B cell (primary cell): ENCODE measurements around the gene IL12RB1. TPM values are rescaled to one million over a fixed set of nuclear protein-coding genes. Genes with fewer than 3 reads are reported as not detected.

Source experiments
- ATAC-seq: fragments of 200-7000 bp; cut with Tn5 transposase; one replicate; pipeline ENCODE4 v1.10.0; 2021; ENCODE audit warnings: low read depth, mild to moderate bottlenecking, moderate number of reproducible peaks, moderate library complexity
- CTCF ChIA-PET: fragments of 350-600 bp; sonication (Branson Sonifier 250); formaldehyde crosslinking; loops from one replicate; lab custom pipeline; 2021; ENCODE audit warnings: antibody characterized with exemption, inconsistent platforms; lab: Charles Lee
- POLR2A ChIA-PET: fragments of 350-600 bp; sonication (Branson Sonifier 250); formaldehyde crosslinking; loops from one replicate; lab custom pipeline; 2021; ENCODE audit warnings: antibody characterized with exemption; lab: Charles Lee
- DNase-seq: peaks from one replicate; pipeline ENCODE4 v3.0.0; 2013
- H2AFZ ChIP-seq: 2 replicates; pipeline ENCODE4 v1.6.1; 2012; ENCODE audit warnings: mild to moderate bottlenecking, low read depth, low read length; ENCODE audit not compliant: insufficient read depth, poor library complexity, severe bottlenecking
- H3K27ac ChIP-seq, 2 donors: 1 replicate in 1 of 2; 2 replicates in 1 of 2; pipeline ENCODE4 v1.5.1; 2012 to 2013; ENCODE audit warnings: low read length in 2 of 2, mild to moderate bottlenecking in 2 of 2, moderate library complexity in 1 of 2
- H3K27me3 ChIP-seq, 4 experiments: fragments of 200-600 bp in 1 of 4; sonication (generic) in 1 of 4; replicated peaks in 1 of 4; 1 replicate in 2 of 4; 2 replicates in 2 of 4; pipeline versions ENCODE4 v1.6.1 to v1.7.0; 2013 to 2016; ENCODE audit warnings: low read length in 3 of 4, mild to moderate bottlenecking in 2 of 4, mixed read lengths in 1 of 4, moderate library complexity in 1 of 4; ENCODE audit not compliant: insufficient read depth in 4 of 4, control insufficient read depth in 3 of 4; ENCODE audit errors: control extremely low read depth in 1 of 4
- H3K36me3 ChIP-seq, 2 experiments: replicated peaks in 1 of 2; 1 replicate in 1 of 2; 2 replicates in 1 of 2; pipeline versions ENCODE4 v1.6.1 to v1.7.1; 2013; ENCODE audit warnings: low read length in 1 of 2; ENCODE audit not compliant: insufficient read depth in 2 of 2, control insufficient read depth in 1 of 2; ENCODE audit errors: control extremely low read depth in 1 of 2, extremely low read depth in 1 of 2
- H3K4me1 ChIP-seq, 2 donors: fragments of 200-600 bp in 1 of 2; sonication (generic) in 1 of 2; 1 replicate in 1 of 2; 2 replicates in 1 of 2; pipeline versions ENCODE4 v1.5.1 to v1.6.1; 2013 to 2017; ENCODE audit warnings: low read length in 2 of 2; ENCODE audit not compliant: control insufficient read depth in 2 of 2, insufficient read depth in 2 of 2
- H3K4me2 ChIP-seq: replicated peaks from 2 replicates; pipeline ENCODE3; 2012; ENCODE audit warnings: mild to moderate bottlenecking, low read depth, low read length; ENCODE audit not compliant: poor library complexity, severe bottlenecking
- H3K4me3 ChIP-seq, 5 experiments: fragments of 200-600 bp in 1 of 5; sonication (generic) in 1 of 5; 1 replicate in 3 of 5; 2 replicates in 2 of 5; pipeline versions ENCODE4 v1.5.1 to v1.7.0; 2011 to 2016; ENCODE audit warnings: low read length in 4 of 5, mild to moderate bottlenecking in 4 of 5, low read depth in 2 of 5, control low read depth in 1 of 5, moderate library complexity in 1 of 5; ENCODE audit not compliant: insufficient read depth in 1 of 5; ENCODE audit errors: control extremely low read depth in 1 of 5, extremely low read depth in 1 of 5
- H3K79me2 ChIP-seq: fragments of 200-600 bp; sonication (generic); one replicate; pipeline ENCODE4 v1.6.0; 2016; ENCODE audit warnings: low read length; ENCODE audit not compliant: control insufficient read depth, insufficient read depth
- H3K9ac ChIP-seq: fragments of 200-600 bp; sonication (generic); 2 replicates; pipeline ENCODE4 v1.6.1; 2017; ENCODE audit warnings: mild to moderate bottlenecking, low read length, moderate library complexity
- H3K9me3 ChIP-seq, 3 donors: one replicate each; pipeline versions ENCODE4 v1.6.1 to v1.7.1; 2013; ENCODE audit warnings: low read length in 2 of 3; ENCODE audit not compliant: control insufficient read depth in 2 of 3, insufficient read depth in 1 of 3; ENCODE audit errors: control extremely low read depth in 1 of 3
- H4K20me1 ChIP-seq: 2 replicates; pipeline ENCODE4 v1.6.0; 2012; ENCODE audit warnings: mild to moderate bottlenecking, low read length; ENCODE audit not compliant: insufficient read depth, control insufficient read depth, poor library complexity, severe bottlenecking
- H3K27ac Mint-ChIP-seq: one replicate; pipeline ENCODE4 v1.8.0; 2021; ENCODE audit warnings: mixed read lengths
- H3K27me3 Mint-ChIP-seq: one replicate; pipeline ENCODE4 v1.8.0; 2021; ENCODE audit warnings: mixed read lengths
- H3K4me1 Mint-ChIP-seq: one replicate; pipeline ENCODE4 v1.8.0; 2021; ENCODE audit warnings: mixed read lengths
- H3K4me3 Mint-ChIP-seq: one replicate; pipeline ENCODE4 v1.8.0; 2021; ENCODE audit warnings: mixed read lengths
- H3K9me3 Mint-ChIP-seq: one replicate; pipeline ENCODE4 v1.8.0; 2022; ENCODE audit warnings: mixed read lengths; ENCODE audit not compliant: insufficient read depth
- EZH2 ChIP-seq: IDR thresholded peaks from 2 replicates; pipeline ENCODE4 v1.6.1; 2012; ENCODE audit warnings: borderline replicate concordance, low read depth, mild to moderate bottlenecking, moderate library complexity, low read length; ENCODE audit not compliant: insufficient read depth, poor library complexity, severe bottlenecking
- WGBS: methylation state at CpG from one replicate; pipeline ENCODE4 v1.1.5; 2013; ENCODE audit warnings: missing lambda C conversion rate; ENCODE audit not compliant: insufficient coverage; 5-methylcytosine and 5-hydroxymethylcytosine counted together
- intact Hi-C: fragments of 100-400 bp; cut with micrococcal nuclease; formaldehyde crosslinking; loops from one replicate; pipeline ENCODE4 v1.10.0; 2022
- polyA plus RNA-seq: library from polyadenylated mRNA; depleted of rRNA; stranded (reverse); fragments of >200 nt; gene quantifications from 2 replicates; pipeline ENCODE4 v1.2.3, GENCODE V29; 2012
- total RNA-seq, 2 donors: library from RNA; stranded (reverse); fragments of 120-200 nt in 1 of 2; gene quantifications; 1 replicate in 1 of 2; 2 replicates in 1 of 2; pipeline versions ENCODE4 v1.2.3 to v1.2.4, GENCODE V29; 2013 to 2022
- TF ChIP-seq, protein P1 (sequence below): fragments of 200-600 bp; IDR thresholded peaks from one replicate; pipeline ENCODE4 v1.8.0; 2022; ENCODE audit warnings: antibody characterized with exemption, mild to moderate bottlenecking

The IL12RB1 gene
- total and polyA plus RNA-seq, 2 donors (not counting 1 experiment from before 2014, with no cell fraction given), result 18.8 to 24.5 TPM

DNA sequence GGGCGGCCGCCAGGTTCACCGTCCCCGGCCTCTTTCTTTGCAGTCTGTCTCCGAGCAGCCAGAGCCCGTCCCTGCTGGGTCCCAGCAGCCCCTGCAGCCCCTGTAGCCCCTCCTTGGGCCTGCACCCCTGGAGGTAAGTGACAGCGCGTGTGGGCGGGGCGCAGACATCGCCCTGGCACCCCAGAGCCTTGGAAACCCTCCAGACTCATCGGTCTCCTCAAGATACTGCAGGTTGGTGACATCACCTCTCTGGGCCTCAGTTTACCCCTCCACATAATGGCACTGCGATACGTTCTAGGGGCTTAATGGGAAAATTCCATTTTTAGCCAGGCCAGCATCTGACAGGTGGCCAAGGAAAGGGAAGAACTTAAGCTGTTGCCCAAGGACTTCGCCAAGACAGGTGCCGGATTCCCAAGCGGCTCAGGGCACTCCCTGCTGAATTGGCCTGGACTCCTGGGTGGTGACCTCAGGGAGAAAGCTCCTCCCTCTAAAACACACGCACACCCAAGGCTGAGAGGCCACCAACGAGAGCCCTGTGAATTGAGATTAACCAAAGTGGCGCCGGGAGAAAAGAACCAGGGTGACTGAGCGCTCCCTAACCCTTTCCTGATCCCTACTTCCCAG, 24.0 kb upstream of the IL12RB1 start:
- peaks cover 0 to 38% of the 10 kb centered on the region in 2 experiments for H3K36me3 ChIP-seq
- Mint-ChIP-seq H3K4me3 (peak overlapping the region; percentile 79), H3K27ac (peak overlapping the region; percentile 65), H3K9me3 (no peaks in the 10 kb centered on the region), H3K4me1 (peaks cover 67% of the 10 kb centered on the region), H3K27me3 (no peaks in the 10 kb centered on the region)
- peak overlapping the region; percentile 64 for H2AFZ ChIP-seq
- H3K79me2 ChIP-seq, result peaks cover 57% of the 10 kb centered on the region
- H4K20me1 ChIP-seq, result peaks cover 39% of the 10 kb centered on the region
- H3K4me1 ChIP-seq, result peaks cover 45 to 61% of the 10 kb centered on the region in 2 donors
- intact Hi-C loops, result no loop called here
- peak overlapping the region; percentile 81 for H3K9ac ChIP-seq
- ChIA-PET CTCF (interaction anchor here (0.8 to 6.2 kb wide), 15 partner anchors 9 to 172 kb away, joined by 3 to 58 read pairs (median 5); partner anchors contain the start of genes IL12RB1 and MAST3), POLR2A (interaction anchor here (0.6 to 2.4 kb wide), 9 partner anchors 12 to 178 kb away, joined by 3 to 21 read pairs (median 4); partner anchors contain the start of genes ARRDC2, IL12RB1, JUND and MAST3)
- peak overlapping the region; percentile 49 to 82 for H3K27ac ChIP-seq
- no peaks in the 10 kb centered on the region for H3K9me3 ChIP-seq
- ATAC-seq (no peak), DNase-seq (no peak)
- 53% methylated on average over 20 of the region's 22 CpGs for WGBS
- no peaks in the 10 kb centered on the region for H3K27me3 ChIP-seq
- no peak for TF ChIP-seq EZH2
- TF ChIP-seq, protein P1, sequence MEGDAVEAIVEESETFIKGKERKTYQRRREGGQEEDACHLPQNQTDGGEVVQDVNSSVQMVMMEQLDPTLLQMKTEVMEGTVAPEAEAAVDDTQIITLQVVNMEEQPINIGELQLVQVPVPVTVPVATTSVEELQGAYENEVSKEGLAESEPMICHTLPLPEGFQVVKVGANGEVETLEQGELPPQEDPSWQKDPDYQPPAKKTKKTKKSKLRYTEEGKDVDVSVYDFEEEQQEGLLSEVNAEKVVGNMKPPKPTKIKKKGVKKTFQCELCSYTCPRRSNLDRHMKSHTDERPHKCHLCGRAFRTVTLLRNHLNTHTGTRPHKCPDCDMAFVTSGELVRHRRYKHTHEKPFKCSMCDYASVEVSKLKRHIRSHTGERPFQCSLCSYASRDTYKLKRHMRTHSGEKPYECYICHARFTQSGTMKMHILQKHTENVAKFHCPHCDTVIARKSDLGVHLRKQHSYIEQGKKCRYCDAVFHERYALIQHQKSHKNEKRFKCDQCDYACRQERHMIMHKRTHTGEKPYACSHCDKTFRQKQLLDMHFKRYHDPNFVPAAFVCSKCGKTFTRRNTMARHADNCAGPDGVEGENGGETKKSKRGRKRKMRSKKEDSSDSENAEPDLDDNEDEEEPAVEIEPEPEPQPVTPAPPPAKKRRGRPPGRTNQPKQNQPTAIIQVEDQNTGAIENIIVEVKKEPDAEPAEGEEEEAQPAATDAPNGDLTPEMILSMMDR, result no peak
- H3K4me3 ChIP-seq, result peak overlapping the region; percentile 22 to 71 (median 64)
- H3K4me2 ChIP-seq, result peak overlapping the region; percentile 99
